Hematopoietic multipotent progenitor cell treated with erythropoietin and hydrocortisone succinate and interleukin-3 and kit ligand, for 4 days (in vitro differentiated cells): ENCODE data around the gene LIPT2.

Source experiments
- DNase-seq: peaks from one replicate; pipeline ENCODE4 v3.0.0-alpha.2; 2015

Gene LIPT2

DNA sequence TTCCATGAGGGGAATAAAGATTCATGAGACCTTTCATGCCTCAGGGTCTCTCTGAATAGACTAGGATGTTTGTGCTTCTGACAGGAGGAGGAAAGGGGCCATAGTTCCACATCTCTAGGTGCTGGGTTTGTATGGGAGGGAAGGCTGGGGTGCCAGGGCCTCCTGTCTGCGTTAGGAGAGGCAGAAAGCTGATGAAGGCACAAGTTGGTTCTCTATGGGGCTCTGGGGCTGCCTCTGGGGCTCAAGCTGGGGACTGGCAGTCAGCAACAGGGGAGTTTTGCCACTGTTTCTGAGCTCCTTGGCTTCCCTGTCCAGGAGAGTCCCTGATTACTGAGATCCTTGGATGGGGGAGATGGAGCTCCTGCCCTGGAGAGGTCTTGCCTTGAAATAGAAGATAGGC lies 30.3 kb downstream of the LIPT2 start:
- DNase-seq: no peak

DNA sequence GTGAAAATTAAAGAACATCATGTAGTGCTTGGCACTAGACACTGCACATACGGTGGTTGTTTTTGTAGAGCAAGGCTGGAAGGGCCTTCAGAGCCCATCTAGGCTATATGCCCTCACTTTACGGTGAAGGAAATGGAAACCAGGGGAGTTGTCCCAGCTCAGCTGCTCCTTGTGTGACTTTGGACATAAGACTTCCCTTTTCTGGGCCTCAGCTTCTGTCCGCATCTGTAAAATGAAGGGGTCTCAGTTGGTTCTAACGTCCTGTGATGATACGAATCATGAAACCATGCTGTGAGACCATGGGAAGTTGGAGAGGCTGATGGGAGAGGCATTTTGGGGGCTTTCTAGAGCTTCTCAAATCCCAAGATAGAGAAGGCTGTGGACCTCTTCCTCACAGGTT lies 30.9 kb downstream of the LIPT2 start:
- peak; percentile 44 for DNase-seq

DNA sequence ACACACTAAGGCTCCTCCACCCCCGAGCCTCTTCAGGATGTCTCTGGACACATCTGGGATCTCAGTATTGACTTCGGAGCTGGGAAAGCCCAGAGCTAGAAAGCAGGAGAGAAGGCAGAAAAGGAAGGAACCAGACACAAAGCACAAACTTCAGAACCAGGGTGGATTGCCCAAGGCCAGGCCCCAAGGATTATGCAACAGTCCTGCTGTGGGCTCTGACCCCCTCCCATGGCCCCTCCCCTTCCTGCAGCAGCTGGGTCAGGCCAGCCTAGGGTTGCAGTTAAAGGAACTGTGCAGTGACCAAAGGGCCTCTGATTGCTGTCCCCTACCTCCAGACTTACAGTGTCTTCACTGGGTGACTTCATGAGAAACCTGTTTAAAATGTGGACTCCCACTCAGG lies 31.5 kb downstream of the LIPT2 start:
- peak; percentile 86 for DNase-seq

DNA sequence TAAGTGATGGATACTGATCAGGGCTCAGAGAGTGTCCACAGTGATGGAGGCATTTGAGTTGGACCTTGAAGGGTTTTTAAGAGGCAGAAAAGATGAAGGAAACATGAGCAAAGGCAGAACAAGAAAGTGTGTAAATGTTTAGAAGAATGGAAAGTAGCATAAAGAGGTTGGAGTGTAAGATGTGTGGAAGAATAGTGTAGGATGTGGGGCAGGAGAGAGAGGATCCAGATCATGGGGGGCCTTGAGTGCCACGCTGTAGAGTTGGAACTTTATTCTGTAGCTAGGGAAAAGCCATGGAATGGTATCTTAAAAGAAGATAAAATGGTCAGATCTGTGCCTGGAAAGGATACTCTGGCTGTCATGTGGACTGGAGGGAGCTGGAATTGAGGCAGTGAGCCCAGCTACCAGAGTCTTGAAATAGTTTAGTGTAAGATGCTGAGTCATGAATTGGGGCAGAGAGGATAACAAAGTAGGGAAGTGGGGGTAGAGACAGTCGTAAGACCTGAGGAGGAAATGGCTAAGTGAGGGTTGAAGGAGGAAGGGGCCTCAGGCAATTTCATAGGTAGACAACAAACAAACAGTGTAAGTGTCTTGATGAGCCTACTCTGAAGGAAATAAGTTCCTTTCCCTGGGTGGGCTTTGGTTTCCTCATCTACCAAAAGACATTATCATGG lies 32.9 kb downstream of the LIPT2 start:
- DNase-seq: peak; percentile 91

DNA sequence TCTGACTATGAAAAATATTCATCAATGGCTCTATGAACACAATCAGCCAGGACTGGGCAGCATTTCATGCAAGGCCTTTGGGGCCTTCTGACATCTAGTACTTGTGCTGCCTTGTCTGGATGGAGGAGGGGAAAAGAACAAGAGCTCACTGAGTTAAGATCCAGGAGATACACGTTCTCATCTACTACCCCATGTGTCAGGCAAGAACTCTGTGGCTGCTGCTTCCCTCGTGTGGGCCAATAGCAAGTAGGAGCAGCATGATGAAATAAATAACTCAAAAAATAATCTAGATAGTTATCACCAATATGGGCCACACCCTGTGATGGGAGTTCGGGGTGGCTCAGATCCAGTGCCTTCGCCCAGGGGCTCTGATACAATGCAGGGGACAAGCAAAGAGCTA lies 33.5 kb downstream of the LIPT2 start:
- DNase-seq: peak; percentile 82

DNA sequence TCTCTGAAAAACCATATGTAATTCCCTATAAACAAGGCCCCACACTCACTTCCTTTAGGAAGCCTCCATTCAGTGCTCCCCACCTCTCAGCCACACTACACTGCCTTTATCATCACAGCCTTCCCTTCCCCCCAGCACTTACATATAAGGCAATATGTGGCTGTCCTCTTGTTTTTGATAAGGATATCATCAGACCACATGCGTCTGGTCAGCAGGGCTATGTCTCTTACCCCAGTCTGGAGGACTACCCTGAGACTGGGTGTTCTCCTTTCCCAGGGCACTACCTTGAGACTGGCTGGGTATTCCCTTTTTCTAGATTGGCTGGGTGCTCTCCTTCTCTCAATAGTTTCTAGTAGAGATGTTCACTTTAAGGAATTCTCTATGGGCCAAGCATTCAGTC lies 33.9 kb downstream of the LIPT2 start:
- peak; percentile 95 for DNase-seq

DNA sequence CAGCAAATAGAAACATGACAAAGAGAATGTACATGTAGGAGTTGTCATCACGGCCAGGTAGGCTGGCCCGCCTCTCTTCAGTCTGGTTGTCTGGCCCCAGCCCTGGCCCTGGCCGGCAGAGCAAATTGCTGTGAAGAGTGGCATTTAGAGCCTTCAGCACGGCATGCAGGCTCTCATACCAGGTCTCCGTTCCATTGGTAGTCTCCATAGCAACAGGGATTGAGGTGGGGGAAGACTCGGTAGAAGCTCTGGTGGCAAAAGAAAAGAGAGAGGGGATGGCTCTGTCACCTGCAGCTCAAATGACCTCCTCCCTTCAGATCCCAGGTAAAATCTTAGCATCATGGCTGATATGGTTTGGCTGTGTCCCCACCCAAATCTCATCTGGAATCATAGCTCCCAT lies 36.2 kb downstream of the LIPT2 start:
- no peak for DNase-seq

DNA sequence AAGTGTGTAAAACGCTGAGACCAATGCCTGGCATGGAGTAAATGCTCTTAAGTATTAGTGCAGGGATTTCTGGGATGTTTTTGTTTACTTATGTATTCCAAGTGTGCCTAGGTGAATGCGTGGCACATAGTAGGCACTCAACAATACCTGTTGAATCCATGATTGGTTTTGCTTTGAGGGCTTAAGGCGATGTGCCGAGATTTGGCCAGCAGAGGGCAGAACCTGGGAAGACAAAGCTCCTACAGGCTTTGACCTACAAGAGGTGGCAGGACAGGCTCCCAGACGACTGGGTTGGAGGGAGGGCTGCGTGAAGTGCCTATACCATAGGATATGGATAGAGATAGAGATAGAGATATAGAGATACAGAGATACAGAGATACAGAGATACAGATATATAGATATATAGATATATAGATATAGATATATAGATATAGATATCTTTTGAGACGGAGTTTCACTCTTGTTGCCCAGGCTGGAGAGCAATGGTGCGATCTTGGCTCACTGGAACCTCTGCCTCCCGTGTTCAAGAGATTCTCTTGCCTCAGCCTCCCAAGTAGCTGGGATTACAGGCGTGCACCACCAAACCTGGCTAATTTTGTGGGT lies 40.0 kb downstream of the LIPT2 start:
- peak; percentile 87 for DNase-seq

DNA sequence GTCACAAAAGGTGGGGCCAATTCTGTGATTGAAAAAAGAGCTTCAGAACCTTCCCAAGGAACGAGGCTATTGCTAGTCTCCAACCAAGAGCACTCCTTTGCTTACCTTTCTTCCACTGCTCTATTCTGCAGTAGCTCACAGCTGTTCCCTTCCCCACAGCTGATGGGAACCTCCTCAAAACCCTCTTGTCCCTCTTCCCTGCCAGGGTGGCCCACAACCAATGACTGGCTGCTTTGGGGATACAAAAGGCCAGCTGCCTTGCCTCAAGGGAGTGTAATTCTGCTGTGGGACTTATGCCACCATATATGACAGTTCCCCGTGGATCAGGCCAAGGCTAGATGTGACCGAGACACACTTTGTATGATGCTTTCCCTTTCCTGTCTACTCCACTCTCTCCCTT lies 41.2 kb downstream of the LIPT2 start:
- no peak for DNase-seq

DNA sequence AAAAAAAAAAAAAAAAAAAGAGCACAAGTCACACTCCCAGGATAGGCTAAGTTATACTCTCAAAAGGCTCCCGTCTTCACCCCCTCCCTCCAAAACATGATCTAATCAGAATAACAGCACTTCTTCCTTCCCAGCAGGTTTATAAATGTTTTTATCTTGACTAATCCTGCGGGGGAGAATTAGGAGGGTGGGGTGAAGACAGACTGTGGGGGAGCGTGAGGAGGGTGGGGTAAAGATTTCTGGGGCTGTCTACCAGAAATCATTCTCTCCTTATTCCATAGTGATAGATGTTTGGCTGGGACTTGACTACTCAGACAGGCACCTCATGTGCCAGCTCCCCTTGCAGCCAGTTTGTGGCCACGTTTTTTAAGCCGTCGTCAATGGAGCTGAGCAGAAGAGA lies 43.2 kb downstream of the LIPT2 start:
- DNase-seq: no peak

DNA sequence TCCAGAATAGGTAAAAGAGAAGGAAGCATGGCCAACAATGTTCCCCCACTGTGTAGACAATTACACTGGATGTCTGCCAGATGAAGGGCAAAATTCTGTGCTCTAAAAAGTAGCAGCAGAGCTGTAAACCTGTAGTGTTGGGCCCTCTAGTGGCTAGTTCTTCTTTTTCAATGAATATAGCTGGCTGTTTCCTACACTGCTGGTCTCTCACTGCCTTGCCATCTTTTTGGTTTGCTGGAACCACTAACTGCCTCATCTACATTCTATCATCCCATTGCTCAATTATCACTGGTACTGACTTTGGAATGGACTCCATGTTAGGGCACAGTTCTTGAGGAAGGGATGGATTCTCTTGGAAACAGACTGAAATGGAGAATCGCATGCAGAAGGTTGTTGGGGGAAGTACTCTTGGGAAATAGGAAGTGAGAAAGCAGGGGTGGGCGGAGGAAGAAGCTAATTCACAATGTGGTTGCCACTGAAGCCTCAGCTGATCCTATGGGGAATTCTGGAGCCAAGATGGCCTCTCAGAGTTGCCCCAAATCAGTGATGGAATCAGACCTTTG lies 44.1 kb downstream of the LIPT2 start:
- peak; percentile 94 for DNase-seq

DNA sequence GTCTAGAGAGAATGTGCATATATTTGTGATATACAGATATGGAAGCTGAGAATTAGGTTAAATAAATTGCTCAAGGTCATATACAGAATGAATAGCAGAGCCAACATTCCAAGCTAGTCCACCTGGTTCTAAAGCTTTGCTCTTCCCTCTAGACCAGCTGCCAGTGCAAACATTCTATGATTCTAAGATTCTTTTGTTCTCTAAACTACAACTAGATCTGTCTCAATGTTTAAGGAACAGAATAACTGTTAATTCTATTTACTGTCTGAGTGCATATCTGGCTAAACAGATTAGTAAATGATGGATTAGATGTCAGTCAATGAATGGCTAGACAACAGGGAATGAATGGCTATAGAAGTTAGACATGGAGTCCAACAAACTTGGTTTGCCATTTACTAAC lies 45.8 kb downstream of the LIPT2 start:
- DNase-seq: no peak

DNA sequence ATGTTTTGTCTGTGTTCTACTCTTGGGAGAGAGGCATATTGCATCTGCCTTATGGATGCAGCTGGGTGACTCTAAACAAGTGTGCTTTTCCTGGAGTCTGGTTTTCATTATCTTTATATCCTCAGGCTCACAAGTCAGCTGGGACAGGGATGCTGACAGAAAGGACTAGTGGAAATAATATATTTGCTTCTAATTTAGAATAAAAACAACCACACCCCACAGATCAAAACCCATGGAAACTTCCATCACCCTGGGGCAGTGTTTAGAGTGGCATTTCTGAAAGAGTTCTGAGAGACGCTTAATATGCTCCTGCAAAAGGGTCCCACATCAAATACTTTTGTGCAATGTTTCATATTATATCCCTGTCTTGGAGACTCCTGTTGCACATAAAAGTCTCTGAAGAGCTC lies 47.0 kb downstream of the LIPT2 start:
- DNase-seq: no peak

DNA sequence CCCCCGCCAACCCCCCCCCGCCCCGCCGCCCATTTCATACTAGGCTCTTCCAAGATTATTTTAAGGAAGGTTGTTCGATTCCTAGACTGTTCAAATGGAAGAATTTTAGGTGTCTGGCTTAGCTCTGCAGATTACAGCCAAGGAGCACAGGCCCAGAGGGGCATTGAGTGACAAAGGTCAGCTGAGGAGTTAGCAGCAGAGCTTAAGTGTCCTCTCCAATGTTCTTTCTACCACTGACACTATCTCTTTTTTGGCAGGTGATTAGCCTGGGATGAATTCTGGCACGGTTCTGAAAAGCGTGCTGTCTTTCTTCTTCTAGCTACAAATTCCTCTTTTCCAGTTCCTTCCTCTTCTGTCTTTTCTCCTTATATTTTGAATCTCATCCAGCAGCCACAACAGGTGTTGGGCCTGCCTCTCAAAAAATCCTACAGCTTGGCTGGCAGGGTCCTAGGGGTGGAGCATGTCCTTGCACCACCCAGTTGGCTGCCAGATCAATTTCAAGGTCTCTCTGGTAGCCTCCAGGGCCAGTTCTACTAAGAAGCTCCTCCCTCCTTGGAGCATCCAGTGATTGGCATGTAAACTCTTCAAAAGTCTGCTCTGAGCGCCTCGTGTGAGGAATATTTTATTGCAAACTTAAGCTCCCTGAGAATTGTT lies 49.2 kb downstream of the LIPT2 start:
- DNase-seq: no peak

DNA sequence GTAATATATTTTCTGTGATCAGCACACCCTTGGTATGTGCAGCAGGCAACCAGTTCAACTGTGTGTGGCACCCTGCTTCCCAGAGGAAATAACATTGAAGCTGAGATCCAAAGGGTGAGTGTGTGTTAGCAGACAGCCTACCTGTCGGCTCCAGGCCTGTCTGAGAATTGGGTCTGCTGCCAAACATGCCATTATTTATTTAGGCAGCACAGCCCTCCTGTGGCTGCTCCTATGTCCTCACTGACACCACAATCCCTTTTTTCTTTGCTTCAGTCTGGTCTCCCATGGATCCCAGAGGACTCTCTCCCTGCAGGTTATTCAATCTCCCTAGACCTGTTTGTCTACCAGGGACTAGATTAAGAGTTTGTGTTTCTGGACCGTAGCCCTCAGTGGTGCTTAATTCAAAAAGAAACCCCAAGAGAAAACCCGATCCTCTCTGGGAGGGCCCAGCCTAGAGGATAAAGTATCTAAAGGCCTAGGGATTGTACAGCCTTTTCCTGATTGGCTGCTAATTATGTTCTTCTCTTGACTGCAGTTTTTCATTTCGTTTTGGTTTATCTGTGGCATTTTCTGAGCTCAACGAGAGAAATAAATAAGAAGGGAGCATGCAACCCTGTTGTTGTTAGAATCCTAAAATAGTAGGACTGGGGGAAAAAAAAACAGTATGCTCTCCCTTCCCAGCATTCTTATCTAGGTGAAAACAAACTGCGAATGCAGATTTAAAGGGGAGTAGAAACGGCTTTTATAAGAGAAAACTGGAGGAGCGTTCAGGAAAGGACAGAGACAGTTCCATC lies 50.3 kb downstream of the LIPT2 start:
- DNase-seq: no peak

DNA sequence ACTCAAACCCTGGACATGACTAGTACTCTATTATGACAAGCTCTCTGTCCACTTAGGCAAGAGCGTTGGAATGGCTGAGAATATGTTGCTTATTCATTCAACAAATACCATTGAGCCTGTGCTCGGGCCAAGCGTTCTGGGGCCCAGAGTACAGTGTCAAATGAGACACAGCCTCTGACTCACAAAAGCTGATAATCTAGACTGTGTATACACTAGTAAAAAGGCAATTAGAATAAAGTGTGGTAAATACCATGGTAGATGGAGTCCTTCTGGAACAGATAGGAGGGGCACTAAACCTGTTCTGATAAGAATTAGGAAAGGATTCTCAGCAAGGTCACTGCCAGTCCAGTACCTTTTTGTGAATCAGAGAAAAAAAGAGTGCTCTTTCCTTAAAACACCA lies 50.9 kb downstream of the LIPT2 start:
- no peak for DNase-seq
